HL-60 (cell line): ENCODE data around the gene UBP1.

Experiments used
- DNase-seq, 2 experiments: peaks; one replicate each; pipeline ENCODE4 v3.0.0-alpha.2; 2010 to 2020; ENCODE audit warnings: low read depth in 1 of 2, low spot score in 1 of 2
- H3K27ac ChIP-seq: fragments of 250-450 bp; sonication (Bioruptor Pico); replicated peaks from 2 replicates; pipeline ENCODE4 v1.5.1; 2020; ENCODE audit warnings: mild to moderate bottlenecking, moderate library complexity
- H3K27me3 ChIP-seq: fragments of 250-450 bp; sonication (Bioruptor Pico); 2 replicates; pipeline ENCODE4 v1.5.1; 2021; ENCODE audit warnings: mild to moderate bottlenecking, moderate library complexity; ENCODE audit not compliant: insufficient read depth, poor library complexity, severe bottlenecking
- H3K4me3 ChIP-seq: replicated peaks from 2 replicates; pipeline ENCODE4 v1.5.1; 2011; ENCODE audit warnings: mild to moderate bottlenecking, control low read depth, low read length; ENCODE audit not compliant: insufficient read depth
- GABPA ChIP-seq: IDR thresholded peaks from 2 replicates; pipeline ENCODE4 v1.6.1; 2012; ENCODE audit warnings: low read depth
- POLR2AphosphoS5 ChIP-seq: IDR thresholded peaks from 2 replicates; pipeline ENCODE4 v1.6.1; 2012; ENCODE audit warnings: low read depth
- SPI1 ChIP-seq: IDR thresholded peaks from 2 replicates; pipeline ENCODE4 v1.6.1; 2012; ENCODE audit warnings: low read depth, mild to moderate bottlenecking, borderline replicate concordance
- TF ChIP-seq, protein P1 (sequence below): IDR thresholded peaks from 2 replicates; pipeline ENCODE4 v1.6.1; 2012; ENCODE audit warnings: low read depth; ENCODE audit not compliant: insufficient replicate concordance
- TF ChIP-seq, protein P2 (sequence below): IDR thresholded peaks from one replicate; pipeline ENCODE4 v1.5.1; 2011; ENCODE audit warnings: low read length, control low read depth, inconsistent platforms; ENCODE audit not compliant: insufficient read depth

The UBP1 gene

DNA sequence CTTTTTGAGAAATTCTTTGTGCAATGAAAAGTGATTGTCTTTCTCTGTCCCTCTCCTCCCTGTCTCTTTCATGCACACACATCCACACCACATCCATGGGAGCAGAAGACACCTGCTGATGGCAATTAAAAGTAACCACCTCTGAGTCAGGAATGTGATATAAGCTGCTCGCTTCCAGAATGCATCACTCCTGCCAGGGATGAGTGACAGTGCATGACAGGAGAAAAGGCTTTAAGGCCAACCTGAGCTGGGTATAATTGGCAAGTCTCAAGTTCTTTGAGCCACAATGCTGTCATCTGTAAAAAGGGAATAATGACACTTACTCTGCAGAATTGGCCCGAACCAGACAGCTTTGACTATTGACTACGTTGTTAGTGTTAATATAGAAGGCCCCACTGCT is 59.6 kb downstream of the UBP1 start:
- no peaks in the 10 kb centered on the region for H3K27me3 ChIP-seq
- no peak overlapping the region for H3K27ac ChIP-seq
- DNase-seq: no peak
- TF ChIP-seq, protein P1, sequence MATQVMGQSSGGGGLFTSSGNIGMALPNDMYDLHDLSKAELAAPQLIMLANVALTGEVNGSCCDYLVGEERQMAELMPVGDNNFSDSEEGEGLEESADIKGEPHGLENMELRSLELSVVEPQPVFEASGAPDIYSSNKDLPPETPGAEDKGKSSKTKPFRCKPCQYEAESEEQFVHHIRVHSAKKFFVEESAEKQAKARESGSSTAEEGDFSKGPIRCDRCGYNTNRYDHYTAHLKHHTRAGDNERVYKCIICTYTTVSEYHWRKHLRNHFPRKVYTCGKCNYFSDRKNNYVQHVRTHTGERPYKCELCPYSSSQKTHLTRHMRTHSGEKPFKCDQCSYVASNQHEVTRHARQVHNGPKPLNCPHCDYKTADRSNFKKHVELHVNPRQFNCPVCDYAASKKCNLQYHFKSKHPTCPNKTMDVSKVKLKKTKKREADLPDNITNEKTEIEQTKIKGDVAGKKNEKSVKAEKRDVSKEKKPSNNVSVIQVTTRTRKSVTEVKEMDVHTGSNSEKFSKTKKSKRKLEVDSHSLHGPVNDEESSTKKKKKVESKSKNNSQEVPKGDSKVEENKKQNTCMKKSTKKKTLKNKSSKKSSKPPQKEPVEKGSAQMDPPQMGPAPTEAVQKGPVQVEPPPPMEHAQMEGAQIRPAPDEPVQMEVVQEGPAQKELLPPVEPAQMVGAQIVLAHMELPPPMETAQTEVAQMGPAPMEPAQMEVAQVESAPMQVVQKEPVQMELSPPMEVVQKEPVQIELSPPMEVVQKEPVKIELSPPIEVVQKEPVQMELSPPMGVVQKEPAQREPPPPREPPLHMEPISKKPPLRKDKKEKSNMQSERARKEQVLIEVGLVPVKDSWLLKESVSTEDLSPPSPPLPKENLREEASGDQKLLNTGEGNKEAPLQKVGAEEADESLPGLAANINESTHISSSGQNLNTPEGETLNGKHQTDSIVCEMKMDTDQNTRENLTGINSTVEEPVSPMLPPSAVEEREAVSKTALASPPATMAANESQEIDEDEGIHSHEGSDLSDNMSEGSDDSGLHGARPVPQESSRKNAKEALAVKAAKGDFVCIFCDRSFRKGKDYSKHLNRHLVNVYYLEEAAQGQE: no peak
- TF ChIP-seq POLR2AphosphoS5: no peak
- TF ChIP-seq, protein P2, sequence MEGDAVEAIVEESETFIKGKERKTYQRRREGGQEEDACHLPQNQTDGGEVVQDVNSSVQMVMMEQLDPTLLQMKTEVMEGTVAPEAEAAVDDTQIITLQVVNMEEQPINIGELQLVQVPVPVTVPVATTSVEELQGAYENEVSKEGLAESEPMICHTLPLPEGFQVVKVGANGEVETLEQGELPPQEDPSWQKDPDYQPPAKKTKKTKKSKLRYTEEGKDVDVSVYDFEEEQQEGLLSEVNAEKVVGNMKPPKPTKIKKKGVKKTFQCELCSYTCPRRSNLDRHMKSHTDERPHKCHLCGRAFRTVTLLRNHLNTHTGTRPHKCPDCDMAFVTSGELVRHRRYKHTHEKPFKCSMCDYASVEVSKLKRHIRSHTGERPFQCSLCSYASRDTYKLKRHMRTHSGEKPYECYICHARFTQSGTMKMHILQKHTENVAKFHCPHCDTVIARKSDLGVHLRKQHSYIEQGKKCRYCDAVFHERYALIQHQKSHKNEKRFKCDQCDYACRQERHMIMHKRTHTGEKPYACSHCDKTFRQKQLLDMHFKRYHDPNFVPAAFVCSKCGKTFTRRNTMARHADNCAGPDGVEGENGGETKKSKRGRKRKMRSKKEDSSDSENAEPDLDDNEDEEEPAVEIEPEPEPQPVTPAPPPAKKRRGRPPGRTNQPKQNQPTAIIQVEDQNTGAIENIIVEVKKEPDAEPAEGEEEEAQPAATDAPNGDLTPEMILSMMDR: no peak
- no peak for TF ChIP-seq SPI1
- TF ChIP-seq GABPA: no peak
- H3K4me3 ChIP-seq: no peak overlapping the region

DNA sequence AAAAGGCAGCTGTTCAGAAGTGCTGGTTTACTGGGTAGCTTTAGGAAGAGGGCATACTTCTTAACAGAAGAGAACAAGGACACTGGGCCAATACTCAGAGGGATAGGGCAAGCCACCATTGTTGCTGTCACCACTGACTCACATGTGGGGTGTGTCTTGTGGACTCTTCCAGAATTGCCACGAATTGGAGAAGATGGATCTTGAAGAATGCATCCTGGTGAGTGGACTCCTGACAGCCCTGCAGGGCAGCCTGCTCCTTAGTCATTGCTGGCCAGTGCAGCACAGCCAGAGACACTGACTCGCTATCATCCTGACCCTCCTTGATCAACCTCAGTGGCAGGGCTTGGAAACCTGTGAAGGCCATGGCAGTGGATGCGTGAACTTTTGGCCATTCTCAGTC is 62.3 kb downstream of the UBP1 start:
- TF ChIP-seq SPI1: no peak
- TF ChIP-seq, protein P2: no peak
- no peak for TF ChIP-seq POLR2AphosphoS5
- TF ChIP-seq, protein P1: no peak
- no peak for TF ChIP-seq GABPA
- Histone ChIP-seq H3K27ac (no peak overlapping the region), H3K4me3 (no peak overlapping the region), H3K27me3 (no peaks in the 10 kb centered on the region)
- DNase-seq: no peak

DNA sequence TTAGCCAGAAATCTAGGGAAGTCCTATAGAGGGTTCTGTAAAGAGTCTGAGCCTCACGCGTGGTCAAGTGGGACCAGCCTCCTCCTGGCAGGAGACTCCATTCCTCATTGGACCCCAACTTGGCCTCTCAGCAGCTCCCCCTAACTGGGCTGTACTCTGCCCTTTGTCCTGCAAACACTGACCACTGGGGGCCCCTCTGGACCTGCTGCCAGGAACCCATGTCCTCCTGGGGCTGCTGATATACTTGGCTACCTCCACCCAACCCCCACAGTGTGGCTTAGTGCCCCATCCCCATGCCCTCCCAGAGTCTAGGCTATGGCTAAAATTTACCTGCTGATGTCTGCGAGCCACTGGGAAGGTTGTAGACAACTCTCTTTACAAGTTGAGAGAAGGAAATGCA is 62.7 kb downstream of the UBP1 start:
- no peak overlapping the region for H3K4me3 ChIP-seq
- TF ChIP-seq GABPA (no peak), POLR2AphosphoS5 (no peak), SPI1 (no peak)
- TF ChIP-seq, protein P2: no peak
- TF ChIP-seq, protein P1: no peak
- H3K27me3 ChIP-seq: no peaks in the 10 kb centered on the region
- H3K27ac ChIP-seq: no peak overlapping the region
- DNase-seq: no peak
